ENCODE measurements around the gene RPRD1A.
"Not testable (repeated sequence)": the region's sequence is repeated elsewhere in the genome, so short reads cannot be mapped to it uniquely, and the experiment has no call there.

RPRD1A gene

GRCh38 chr18:36067055-36067957 is at the start of gene RPRD1A:
Gene RPRD1A (minus strand): TSS chr18:36067559. CDS start chr18:36067404, 155 bp downstream.
- no peaks in the 10 kb centered on the region for H3K27me3 Mint-ChIP-seq
- peak within 1 kb of the TSS; percentile 96 for H3K4me3 Mint-ChIP-seq
- peaks cover 35% of the 10 kb centered on the region for H3K4me1 Mint-ChIP-seq
- ATAC-seq (peak; percentile 94), DNase-seq (peak; percentile 99)
- H3K27ac Mint-ChIP-seq, result peak within 1 kb of the TSS; percentile 93
- H3K36me3 Mint-ChIP-seq (ENCODE audit: low read depth), result peaks cover 14% of the 10 kb centered on the region
- no peaks in the 10 kb centered on the region for H3K9me3 Mint-ChIP-seq

GRCh38 chr18:36116771-36117170 is 49.4 kb upstream of the RPRD1A start:
- H3K9me3 Mint-ChIP-seq, H3K27me3 Mint-ChIP-seq, H3K4me3 Mint-ChIP-seq, H3K4me1 Mint-ChIP-seq, ATAC-seq, DNase-seq, H3K27ac Mint-ChIP-seq: not testable (repeated sequence)
- H3K36me3 Mint-ChIP-seq (ENCODE audit: low read depth), result peaks cover 46% of the 10 kb centered on the region

GRCh38 chr18:36114738-36115137 is 47.4 kb upstream of the RPRD1A start:
- no peak overlapping the region for H3K4me3 Mint-ChIP-seq
- no peaks in the 10 kb centered on the region for H3K9me3 Mint-ChIP-seq
- DNase-seq, result no peak
- peaks cover 45% of the 10 kb centered on the region for H3K36me3 Mint-ChIP-seq (ENCODE audit: low read depth)
- H3K27ac Mint-ChIP-seq, result no peak overlapping the region
- no peaks in the 10 kb centered on the region for H3K27me3 Mint-ChIP-seq
- no peaks in the 10 kb centered on the region for H3K4me1 Mint-ChIP-seq
- no peak for ATAC-seq

- Mint-ChIP-seq H3K27ac (no peak overlapping the region), H3K36me3 (ENCODE audit: low read depth) (peaks cover 49% of the 10 kb centered on the region), H3K4me1 (no peaks in the 10 kb centered on the region), H3K9me3 (no peaks in the 10 kb centered on the region), H3K4me3 (no peak overlapping the region), H3K27me3 (no peaks in the 10 kb centered on the region)
- DNase-seq, result no peak
- no peak for ATAC-seq
Measured at GRCh38 chr18:36114251-36114650, 46.9 kb upstream of the RPRD1A start.

- no peaks in the 10 kb centered on the region for H3K27me3 Mint-ChIP-seq
- DNase-seq (no peak), ATAC-seq (no peak)
- H3K4me1 Mint-ChIP-seq, result no peaks in the 10 kb centered on the region
- no peak overlapping the region for H3K4me3 Mint-ChIP-seq
- no peak overlapping the region for H3K27ac Mint-ChIP-seq
- H3K9me3 Mint-ChIP-seq, result no peaks in the 10 kb centered on the region
- peaks cover 46% of the 10 kb centered on the region for H3K36me3 Mint-ChIP-seq (ENCODE audit: low read depth)
Measured at GRCh38 chr18:36112302-36112701, 44.9 kb upstream of the RPRD1A start.

- Mint-ChIP-seq H3K4me3 (no peak overlapping the region), H3K27me3 (no peaks in the 10 kb centered on the region), H3K36me3 (ENCODE audit: low read depth) (peaks cover 37% of the 10 kb centered on the region), H3K27ac (no peak overlapping the region), H3K9me3 (no peaks in the 10 kb centered on the region), H3K4me1 (no peaks in the 10 kb centered on the region)
- no peak for DNase-seq
- ATAC-seq, result no peak
Measured at GRCh38 chr18:36109737-36110136, 42.4 kb upstream of the RPRD1A start.

- ATAC-seq (no peak), DNase-seq (no peak)
- no peak overlapping the region for H3K27ac Mint-ChIP-seq
- H3K4me3 Mint-ChIP-seq, result no peak overlapping the region
- H3K4me1 Mint-ChIP-seq, result no peaks in the 10 kb centered on the region
- no peaks in the 10 kb centered on the region for H3K9me3 Mint-ChIP-seq
- no peaks in the 10 kb centered on the region for H3K27me3 Mint-ChIP-seq
- H3K36me3 Mint-ChIP-seq (ENCODE audit: low read depth), result peaks cover 29% of the 10 kb centered on the region
Measured at GRCh38 chr18:36108601-36109000, 41.2 kb upstream of the RPRD1A start.

GRCh38 chr18:36108196-36108595 is 40.8 kb upstream of the RPRD1A start:
- no peak for ATAC-seq
- peaks cover 27% of the 10 kb centered on the region for H3K36me3 Mint-ChIP-seq (ENCODE audit: low read depth)
- H3K27ac Mint-ChIP-seq, result no peak overlapping the region
- no peaks in the 10 kb centered on the region for H3K4me1 Mint-ChIP-seq
- no peaks in the 10 kb centered on the region for H3K27me3 Mint-ChIP-seq
- no peak overlapping the region for H3K4me3 Mint-ChIP-seq
- H3K9me3 Mint-ChIP-seq, result no peaks in the 10 kb centered on the region
- no peak for DNase-seq

GRCh38 chr18:36107477-36107876 is 40.1 kb upstream of the RPRD1A start:
- Mint-ChIP-seq H3K27me3 (no peaks in the 10 kb centered on the region), H3K4me1 (no peaks in the 10 kb centered on the region), H3K27ac (no peak overlapping the region), H3K9me3 (no peaks in the 10 kb centered on the region), H3K36me3 (ENCODE audit: low read depth) (peaks cover 24% of the 10 kb centered on the region), H3K4me3 (no peak overlapping the region)
- DNase-seq (no peak), ATAC-seq (no peak)

- H3K36me3 Mint-ChIP-seq (ENCODE audit: low read depth), result peaks cover 7% of the 10 kb centered on the region
- ATAC-seq, result no peak
- H3K27me3 Mint-ChIP-seq, result peaks cover 2% of the 10 kb centered on the region
- H3K9me3 Mint-ChIP-seq, result no peaks in the 10 kb centered on the region
- H3K4me1 Mint-ChIP-seq, result no peaks in the 10 kb centered on the region
- H3K4me3 Mint-ChIP-seq, result no peak overlapping the region
- H3K27ac Mint-ChIP-seq, result no peak overlapping the region
- DNase-seq, result no peak
Measured at GRCh38 chr18:36104749-36105148, 37.4 kb upstream of the RPRD1A start.

- ATAC-seq, result no peak
- Mint-ChIP-seq H3K36me3 (ENCODE audit: low read depth) (no peaks in the 10 kb centered on the region), H3K27ac (no peak overlapping the region), H3K27me3 (peaks cover 2% of the 10 kb centered on the region), H3K4me3 (no peak overlapping the region), H3K4me1 (no peaks in the 10 kb centered on the region), H3K9me3 (no peaks in the 10 kb centered on the region)
- DNase-seq, result no peak
Measured at GRCh38 chr18:36101943-36102342, 34.6 kb upstream of the RPRD1A start.

- H3K4me1 Mint-ChIP-seq, result no peaks in the 10 kb centered on the region
- DNase-seq, result no peak
- H3K27me3 Mint-ChIP-seq, result peaks cover 2% of the 10 kb centered on the region
- ATAC-seq, result no peak
- no peak overlapping the region for H3K4me3 Mint-ChIP-seq
- no peaks in the 10 kb centered on the region for H3K9me3 Mint-ChIP-seq
- no peak overlapping the region for H3K27ac Mint-ChIP-seq
- H3K36me3 Mint-ChIP-seq (ENCODE audit: low read depth), result no peaks in the 10 kb centered on the region
Measured at GRCh38 chr18:36099311-36099710, 32.0 kb upstream of the RPRD1A start.

GRCh38 chr18:36096955-36097354 is 29.6 kb upstream of the RPRD1A start:
- H3K9me3 Mint-ChIP-seq, result no peaks in the 10 kb centered on the region
- H3K36me3 Mint-ChIP-seq (ENCODE audit: low read depth), result no peaks in the 10 kb centered on the region
- no peak overlapping the region for H3K27ac Mint-ChIP-seq
- ATAC-seq (no peak), DNase-seq (no peak)
- H3K27me3 Mint-ChIP-seq, result peaks cover 2% of the 10 kb centered on the region
- H3K4me3 Mint-ChIP-seq, result no peak overlapping the region
- H3K4me1 Mint-ChIP-seq, result no peaks in the 10 kb centered on the region

GRCh38 chr18:36095936-36096519 is 28.7 kb upstream of the RPRD1A start:
- Mint-ChIP-seq H3K4me3 (no peak overlapping the region), H3K27me3 (no peaks in the 10 kb centered on the region), H3K4me1 (no peaks in the 10 kb centered on the region), H3K27ac (no peak overlapping the region), H3K36me3 (ENCODE audit: low read depth) (no peaks in the 10 kb centered on the region), H3K9me3 (no peaks in the 10 kb centered on the region)
- ATAC-seq, result no peak
- no peak for DNase-seq

- no peaks in the 10 kb centered on the region for H3K36me3 Mint-ChIP-seq (ENCODE audit: low read depth)
- H3K9me3 Mint-ChIP-seq, result no peaks in the 10 kb centered on the region
- H3K4me3 Mint-ChIP-seq, result no peak overlapping the region
- ATAC-seq (no peak), DNase-seq (no peak)
- H3K27me3 Mint-ChIP-seq, result no peaks in the 10 kb centered on the region
- no peaks in the 10 kb centered on the region for H3K4me1 Mint-ChIP-seq
- H3K27ac Mint-ChIP-seq, result no peak overlapping the region
Measured at GRCh38 chr18:36094431-36094830, 27.1 kb upstream of the RPRD1A start.
